Natural killer cell (primary cell): ENCODE measurements around the gene GPHN. TPM values are rescaled to one million over a fixed set of nuclear protein-coding genes. Genes with fewer than 3 reads are reported as not detected.
"Not testable (repeated sequence)": the region's sequence is repeated elsewhere in the genome, so short reads cannot be mapped to it uniquely, and the experiment has no call there.

Source experiments
- ATAC-seq, 3 donors: fragments of 150-1000 bp in 2 of 3; fragments of 200-7000 bp in 1 of 3; cut with Tn5 transposase; 1 replicate in 1 of 3; 2 replicates in 2 of 3; pipeline ENCODE4 v1.10.0; 2021; ENCODE audit warnings: mild to moderate bottlenecking in 2 of 3, moderate library complexity in 2 of 3
- DNase-seq, 2 donors: peaks; one replicate each; pipeline versions ENCODE4 v3.0.0 to v3.0.0-alpha.2; 2013 to 2021; ENCODE audit warnings: mixed read lengths in 1 of 2
- H3K27ac ChIP-seq: one replicate; pipeline ENCODE4 v1.5.1; 2013; ENCODE audit warnings: mild to moderate bottlenecking, low read length
- H3K27me3 ChIP-seq: one replicate; pipeline ENCODE4 v1.6.1; 2013; ENCODE audit warnings: low read length; ENCODE audit not compliant: control insufficient read depth, insufficient read depth
- H3K36me3 ChIP-seq: one replicate; pipeline ENCODE4 v1.6.1; 2013; ENCODE audit warnings: low read length; ENCODE audit not compliant: control insufficient read depth, insufficient read depth
- H3K4me1 ChIP-seq: one replicate; pipeline ENCODE4 v1.6.1; 2013; ENCODE audit warnings: low read length; ENCODE audit not compliant: control insufficient read depth, insufficient read depth
- H3K4me3 ChIP-seq: one replicate; pipeline ENCODE4 v1.5.1; 2013; ENCODE audit warnings: low read length
- H3K9me3 ChIP-seq: one replicate; pipeline ENCODE4 v1.6.1; 2013; ENCODE audit warnings: low read length; ENCODE audit not compliant: control insufficient read depth, insufficient read depth
- H3K27ac Mint-ChIP-seq, 2 donors: one replicate each; pipeline ENCODE4 v1.8.0; 2022; ENCODE audit warnings: mild to moderate bottlenecking in 2 of 2, mixed read lengths in 2 of 2, moderate library complexity in 1 of 2
- H3K27me3 Mint-ChIP-seq, 2 donors: one replicate each; pipeline ENCODE4 v1.8.0; 2022; ENCODE audit warnings: low read depth in 2 of 2, mixed read lengths in 2 of 2
- H3K36me3 Mint-ChIP-seq: one replicate; pipeline ENCODE4 v1.8.0; 2022; ENCODE audit warnings: mixed read lengths
- H3K4me1 Mint-ChIP-seq, 2 donors: one replicate each; pipeline ENCODE4 v1.8.0; 2022; ENCODE audit warnings: mixed read lengths in 2 of 2
- H3K4me3 Mint-ChIP-seq: one replicate; pipeline ENCODE4 v1.8.0; 2022; ENCODE audit warnings: mild to moderate bottlenecking, moderate library complexity, mixed read lengths
- H3K9me3 Mint-ChIP-seq, 2 donors: one replicate each; pipeline ENCODE4 v1.8.0; 2022; ENCODE audit warnings: mixed read lengths in 2 of 2
- CTCF ChIP-seq: fragments of 200-600 bp; IDR thresholded peaks from one replicate; pipeline ENCODE4 v1.8.0; 2022; ENCODE audit warnings: antibody characterized with exemption
- WGBS: methylation state at CpG from one replicate; pipeline ENCODE4 v1.1.7; 2013; ENCODE audit warnings: missing lambda C conversion rate; ENCODE audit not compliant: insufficient coverage; 5-methylcytosine and 5-hydroxymethylcytosine counted together
- intact Hi-C: fragments of 100-400 bp; cut with micrococcal nuclease; formaldehyde crosslinking; loops from one replicate; pipeline ENCODE4 v1.14.2; 2022
- total RNA-seq, 4 donors: library from RNA; stranded (reverse); fragments of 120-200 nt in 1 of 4; gene quantifications; one replicate each; pipeline versions ENCODE4 v1.2.3 to v1.2.4, GENCODE V29; 2013 to 2022

The GPHN gene
- total RNA-seq, 3 donors from 2014 or later (not counting 1 experiment from before 2014, with no cell fraction given), result 6.3 to 9.4 (median 8.7) TPM

GRCh38 chr14:66709291-66709690, 201.3 kb downstream of the GPHN start:
- H3K27me3 ChIP-seq, result no peaks in the 10 kb centered on the region
- H3K27ac ChIP-seq, result no peak overlapping the region
- intact Hi-C loops, result no loop called here
- Mint-ChIP-seq H3K4me1 (peaks cover 3 to 11% of the 10 kb centered on the region in 2 donors), H3K36me3 (peaks cover 16% of the 10 kb centered on the region), H3K9me3 (peaks cover 14 to 24% of the 10 kb centered on the region in 2 donors), H3K4me3 (no peak overlapping the region), H3K27me3 (no peaks in the 10 kb centered on the region), H3K27ac (no peak overlapping the region)
- H3K4me3 ChIP-seq, result no peak overlapping the region
- H3K4me1 ChIP-seq, result no peaks in the 10 kb centered on the region
- no peak for DNase-seq
- ATAC-seq, result no peak
- no peaks in the 10 kb centered on the region for H3K36me3 ChIP-seq
- no peak for TF ChIP-seq CTCF
- no peaks in the 10 kb centered on the region for H3K9me3 ChIP-seq
- WGBS, result 100% methylated on average over 1 of the region's 1 CpG

DNA sequence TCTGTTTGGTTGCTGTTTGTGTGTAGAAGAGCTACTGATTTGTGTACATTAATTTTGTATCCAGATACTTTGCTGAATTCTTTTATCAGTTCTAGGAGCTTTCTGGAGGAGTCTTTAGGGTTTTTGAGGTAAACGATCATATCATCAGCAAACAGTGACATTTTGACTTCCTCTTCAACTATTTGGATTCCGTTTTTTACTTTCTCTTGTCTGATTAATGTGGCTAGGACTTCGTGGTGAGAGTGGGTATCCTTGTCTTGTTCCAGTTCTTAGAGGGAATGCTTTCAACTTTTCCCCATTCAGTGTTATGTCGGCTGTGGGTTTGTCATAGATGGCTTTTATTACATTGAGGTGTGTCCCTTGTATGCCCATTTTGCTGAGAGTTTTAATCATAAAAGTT, 206.3 kb downstream of the GPHN start:
- H3K9me3 ChIP-seq, H3K36me3 ChIP-seq, H3K4me1 ChIP-seq, ATAC-seq, DNase-seq, H3K27ac Mint-ChIP-seq, intact Hi-C loops, H3K27me3 Mint-ChIP-seq, H3K4me3 ChIP-seq, H3K27ac ChIP-seq, H3K27me3 ChIP-seq: not testable (repeated sequence)
- WGBS, result 8% methylated on average over 2 of the region's 4 CpGs
- H3K4me3 Mint-ChIP-seq, result peak overlapping the region; percentile 1
- H3K36me3 Mint-ChIP-seq, result peaks cover 15% of the 10 kb centered on the region
- peaks cover 25 to 31% of the 10 kb centered on the region in 2 donors for H3K4me1 Mint-ChIP-seq
- H3K9me3 Mint-ChIP-seq, result peaks cover 9 to 14% of the 10 kb centered on the region in 2 donors

- H3K27me3 Mint-ChIP-seq, H3K4me3 ChIP-seq, intact Hi-C loops, H3K9me3 ChIP-seq, H3K27me3 ChIP-seq, ATAC-seq, H3K27ac ChIP-seq, H3K4me1 ChIP-seq, H3K36me3 ChIP-seq, DNase-seq: not testable (repeated sequence)
- H3K36me3 Mint-ChIP-seq, result peaks cover 15% of the 10 kb centered on the region
- H3K9me3 Mint-ChIP-seq, result peaks cover 9 to 14% of the 10 kb centered on the region in 2 donors
- 0% methylated on average over 1 of the region's 2 CpGs for WGBS
- peak overlapping the region; percentile 25 for H3K4me3 Mint-ChIP-seq
- H3K4me1 Mint-ChIP-seq, result peaks cover 25 to 31% of the 10 kb centered on the region in 2 donors
- H3K27ac Mint-ChIP-seq, result peak overlapping the region in 1 of 2 donors; percentile 10
Measured at GRCh38 chr14:66715313-66715712, 207.4 kb downstream of the GPHN start.

DNA sequence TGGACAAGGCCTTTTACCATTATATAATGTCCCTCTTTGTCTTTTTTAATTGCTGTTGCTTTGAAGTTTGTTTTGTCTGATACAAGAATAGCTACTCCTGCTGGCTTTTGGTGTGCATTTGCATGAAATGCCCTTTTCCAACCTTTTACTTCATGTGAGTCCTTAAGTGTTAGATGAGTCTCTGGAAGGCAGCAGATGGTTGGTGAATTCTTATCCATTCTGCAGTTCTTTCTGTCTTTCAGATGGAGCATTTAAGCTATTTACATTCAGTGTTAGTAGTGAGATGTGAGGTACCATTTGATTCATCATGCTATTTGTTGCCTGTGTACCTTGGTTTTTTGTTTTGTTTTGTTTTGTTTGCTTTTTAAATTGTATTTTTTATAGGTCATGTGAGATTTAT, 208.3 kb downstream of the GPHN start:
- H3K9me3 ChIP-seq, result no peaks in the 10 kb centered on the region
- ATAC-seq, result no peak
- H3K36me3 ChIP-seq, result no peaks in the 10 kb centered on the region
- Mint-ChIP-seq H3K36me3 (peaks cover 15% of the 10 kb centered on the region), H3K9me3 (peaks cover 9 to 14% of the 10 kb centered on the region in 2 donors), H3K4me3 (no peak overlapping the region), H3K27ac (no peak overlapping the region), H3K4me1 (peaks cover 25 to 31% of the 10 kb centered on the region in 2 donors), H3K27me3 (no peaks in the 10 kb centered on the region)
- H3K27ac ChIP-seq, result no peak overlapping the region
- TF ChIP-seq CTCF, result no peak
- no peak overlapping the region for H3K4me3 ChIP-seq
- H3K4me1 ChIP-seq, result no peaks in the 10 kb centered on the region
- DNase-seq, result no peak
- intact Hi-C loops, result no loop called here
- H3K27me3 ChIP-seq, result no peaks in the 10 kb centered on the region
